GM21529 (cell line): ENCODE data around the gene STPG4.

Experiments used
- ATAC-seq: cut with Tn5 transposase; IDR thresholded peaks from one replicate; pipeline ENCODE4 v1.9.1; 2021; ENCODE audit not compliant: unreplicated experiment

The STPG4 gene

DNA sequence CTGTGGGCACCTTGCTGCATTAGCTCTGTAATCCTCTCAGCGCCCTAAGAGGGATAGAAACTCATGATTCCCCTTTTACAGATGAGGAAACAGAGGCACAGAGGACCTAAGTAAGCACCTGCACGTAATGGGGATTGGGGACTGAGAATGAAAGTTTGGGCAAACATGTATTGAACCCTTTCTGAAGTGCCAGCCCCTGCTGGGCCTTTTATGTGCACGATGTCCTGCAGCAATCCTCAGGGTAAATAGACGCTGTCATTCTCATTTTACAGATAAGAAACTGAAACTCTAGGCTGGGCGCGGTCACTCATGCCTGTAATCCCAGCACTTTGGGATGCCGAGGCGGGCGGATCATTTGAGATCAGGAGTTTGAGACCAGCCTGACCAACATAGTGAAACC, 117.4 kb downstream of the STPG4 start:
- ATAC-seq, result no peak
